Thymus (tissue), 11 donors: ENCODE measurements around the gene PRICKLE4. TPM values are rescaled to one million over a fixed set of nuclear protein-coding genes. Genes with fewer than 3 reads are reported as not detected.

ENCODE experiments used
- DNase-seq, 9 donors: peaks; one replicate each; pipeline ENCODE4 v3.0.0-alpha.2; 2013; ENCODE audit warnings: low spot score in 9 of 9, low read depth in 6 of 9, missing footprints in 1 of 9
- H3K27ac ChIP-seq, 2 donors: one replicate each; pipeline ENCODE4 v1.5.1; 2013; ENCODE audit warnings: control low read depth in 1 of 2, low read depth in 1 of 2, low read length in 1 of 2, mild to moderate bottlenecking in 1 of 2, moderate library complexity in 1 of 2
- H3K27me3 ChIP-seq, 2 donors: one replicate each; pipeline ENCODE4 v1.5.1; 2013; ENCODE audit warnings: low read length in 1 of 2; ENCODE audit not compliant: control insufficient read depth in 2 of 2, insufficient read depth in 1 of 2
- H3K36me3 ChIP-seq, 2 donors: one replicate each; pipeline ENCODE4 v1.5.1; 2013; ENCODE audit warnings: low read length in 1 of 2, mild to moderate bottlenecking in 1 of 2, moderate library complexity in 1 of 2; ENCODE audit not compliant: control insufficient read depth in 2 of 2, insufficient read depth in 2 of 2
- H3K4me1 ChIP-seq, 2 donors: one replicate each; pipeline ENCODE4 v1.5.1; 2013; ENCODE audit warnings: low read length in 2 of 2; ENCODE audit not compliant: control insufficient read depth in 2 of 2, insufficient read depth in 2 of 2
- H3K4me3 ChIP-seq, 2 donors: one replicate each; pipeline ENCODE4 v1.5.1; 2013; ENCODE audit warnings: low read length in 2 of 2, control low read depth in 1 of 2, mild to moderate bottlenecking in 1 of 2
- H3K9me3 ChIP-seq, 2 donors: one replicate each; pipeline ENCODE4 v1.5.1; 2013; ENCODE audit warnings: low read length in 1 of 2, mild to moderate bottlenecking in 1 of 2; ENCODE audit not compliant: control insufficient read depth in 2 of 2, insufficient read depth in 1 of 2
- WGBS: extraction: QIAGEN DNeasy Blood & Tissue Kit; methylation state at CpG from one replicate; pipeline ENCODE4 v1.1.7; 2013; 5-methylcytosine and 5-hydroxymethylcytosine counted together
- polyA plus RNA-seq: library from polyadenylated mRNA; stranded (reverse); fragments of 200-250 nt; gene quantifications from one replicate; pipeline ENCODE4 v1.2.3, GENCODE V29; 2013
- total RNA-seq: library from RNA; stranded (reverse); fragments of 120-200 nt; gene quantifications from one replicate; pipeline ENCODE4 v1.2.4, GENCODE V29; 2013
- donor health status: healthy.

Gene PRICKLE4
- total and polyA plus RNA-seq, 2 donors: 0.38 to 1.4 TPM

- no peaks in the 10 kb centered on the region for H3K9me3 ChIP-seq
- no peak overlapping the region for H3K27ac ChIP-seq
- no peak for DNase-seq
- no peak overlapping the region for H3K4me3 ChIP-seq
- H3K4me1 ChIP-seq: no peaks in the 10 kb centered on the region
- H3K27me3 ChIP-seq: no peaks in the 10 kb centered on the region
- H3K36me3 ChIP-seq: no peaks in the 10 kb centered on the region
- 93% methylated on average over 6 of the region's 6 CpGs for WGBS
Observed at GRCh38 chr6:41743406-41744235, 37.0 kb upstream of the PRICKLE4 start.

- no peak for DNase-seq
- Histone ChIP-seq H3K27ac (no peak overlapping the region), H3K4me1 (no peaks in the 10 kb centered on the region), H3K9me3 (no peaks in the 10 kb centered on the region), H3K27me3 (no peaks in the 10 kb centered on the region), H3K4me3 (no peak overlapping the region), H3K36me3 (no peaks in the 10 kb centered on the region)
- 93% methylated on average over 7 of the region's 7 CpGs for WGBS
Observed at GRCh38 chr6:41744236-41744787, 36.3 kb upstream of the PRICKLE4 start.

GRCh38 chr6:41746107-41746506, 34.5 kb upstream of the PRICKLE4 start:
- Histone ChIP-seq H3K27ac (no peak overlapping the region), H3K4me3 (no peak overlapping the region), H3K36me3 (no peaks in the 10 kb centered on the region), H3K27me3 (no peaks in the 10 kb centered on the region), H3K9me3 (no peaks in the 10 kb centered on the region), H3K4me1 (no peaks in the 10 kb centered on the region)
- DNase-seq: no peak
- 95% methylated on average over 10 of the region's 10 CpGs for WGBS

- no peak for DNase-seq
- 95% methylated on average over 15 of the region's 15 CpGs for WGBS
- Histone ChIP-seq H3K27me3 (no peaks in the 10 kb centered on the region), H3K9me3 (no peaks in the 10 kb centered on the region), H3K4me3 (no peak within 1 kb of the TSS), H3K4me1 (no peaks in the 10 kb centered on the region), H3K36me3 (no peaks in the 10 kb centered on the region), H3K27ac (no peak within 1 kb of the TSS)
Observed at GRCh38 chr6:41747256-41748101, 33.1 kb upstream of the PRICKLE4 start, which contains the start of gene PGC. PGC (minus strand) TSS chr6:41747397; CDS start chr6:41747334, 63 bp downstream.

GRCh38 chr6:41748102-41748477, 32.5 kb upstream of the PRICKLE4 start:
- DNase-seq: no peak
- Histone ChIP-seq H3K27me3 (no peaks in the 10 kb centered on the region), H3K4me3 (no peak overlapping the region), H3K4me1 (no peaks in the 10 kb centered on the region), H3K36me3 (no peaks in the 10 kb centered on the region), H3K9me3 (no peaks in the 10 kb centered on the region), H3K27ac (no peak overlapping the region)
- 97% methylated on average over 6 of the region's 6 CpGs for WGBS

- Histone ChIP-seq H3K4me1 (no peaks in the 10 kb centered on the region), H3K4me3 (no peak overlapping the region), H3K27ac (no peak overlapping the region), H3K9me3 (no peaks in the 10 kb centered on the region), H3K36me3 (no peaks in the 10 kb centered on the region), H3K27me3 (no peaks in the 10 kb centered on the region)
- no peak for DNase-seq
- WGBS: 97% methylated on average over 3 of the region's 3 CpGs
Observed at GRCh38 chr6:41748542-41748941, 32.0 kb upstream of the PRICKLE4 start.

- no peaks in the 10 kb centered on the region for H3K36me3 ChIP-seq
- DNase-seq: no peak
- no peaks in the 10 kb centered on the region for H3K9me3 ChIP-seq
- H3K27me3 ChIP-seq: no peaks in the 10 kb centered on the region
- H3K4me3 ChIP-seq: no peak overlapping the region
- no peaks in the 10 kb centered on the region for H3K4me1 ChIP-seq
- no peak overlapping the region for H3K27ac ChIP-seq
- 95% methylated on average over 3 of the region's 3 CpGs for WGBS
Observed at GRCh38 chr6:41750374-41750773, 30.2 kb upstream of the PRICKLE4 start.

- Histone ChIP-seq H3K4me1 (peaks cover 3 to 9% of the 10 kb centered on the region in 2 donors), H3K27ac (no peak overlapping the region)
- DNase-seq: no peak
Observed at GRCh38 chr6:41755895-41756294, 24.7 kb upstream of the PRICKLE4 start.

GRCh38 chr6:41756354-41756753, 24.2 kb upstream of the PRICKLE4 start:
- Histone ChIP-seq H3K4me3 (no peak overlapping the region), H3K4me1 (peaks cover 3 to 9% of the 10 kb centered on the region in 2 donors), H3K27me3 (no peaks in the 10 kb centered on the region), H3K36me3 (no peaks in the 10 kb centered on the region), H3K9me3 (no peaks in the 10 kb centered on the region), H3K27ac (no peak overlapping the region)
- peak in 1 of 9 donors; percentile 35 for DNase-seq
- WGBS: 45% methylated on average over 13 of the region's 13 CpGs

More at GRCh38 chr6:41755895-41756294, 24.7 kb upstream of the PRICKLE4 start:
- H3K9me3 ChIP-seq: no peaks in the 10 kb centered on the region
- WGBS: 93% methylated on average over 4 of the region's 4 CpGs
- no peaks in the 10 kb centered on the region for H3K36me3 ChIP-seq
- no peak overlapping the region for H3K4me3 ChIP-seq
- H3K27me3 ChIP-seq: no peaks in the 10 kb centered on the region
